Bronchial epithelial cell (primary cell): ENCODE data around the gene FBXO24. TPM values are rescaled to one million over a fixed set of nuclear protein-coding genes. Genes with fewer than 3 reads are reported as not detected.
A peak's percentile ranks its signal among the peaks of the same experiment; 100 is the strongest.

ENCODE experiments used
- DNase-seq: peaks from one replicate; pipeline ENCODE4 v3.0.0-alpha.2; 2010; ENCODE audit warnings: low read depth
- FAIRE-seq: peaks from 2 replicates; lab custom pipeline; 2011; peaks lifted over from hg19 to GRCh38; lab: Jason Lieb, UNC
- H3K27me3 ChIP-seq: 2 replicates; pipeline ENCODE4 v1.5.1; 2011; ENCODE audit warnings: low read length; ENCODE audit not compliant: control insufficient read depth, insufficient read depth
- H3K36me3 ChIP-seq: 2 replicates; pipeline ENCODE4 v1.5.1; 2011; ENCODE audit warnings: low read length; ENCODE audit not compliant: control insufficient read depth, insufficient read depth
- H3K4me3 ChIP-seq: 2 replicates; pipeline ENCODE4 v1.5.1; 2011; ENCODE audit warnings: mild to moderate bottlenecking, low read depth, low read length, control low read depth
- CTCF ChIP-seq: IDR thresholded peaks from 2 replicates; pipeline ENCODE4 v1.5.1; 2011; ENCODE audit warnings: mild to moderate bottlenecking, moderate library complexity, low read length, control low read depth, inconsistent platforms; ENCODE audit not compliant: insufficient read depth, severe bottlenecking
- total RNA-seq: library from RNA; depleted of rRNA; stranded (reverse); fragments of >200 nt; gene quantifications from 2 replicates; pipeline ENCODE4 v1.2.1, GENCODE V29; 2014

Gene FBXO24
- total RNA-seq, 1 donor from 2014 or later, result 0.53 TPM

- H3K4me3 ChIP-seq, result no peak overlapping the region
- peak; percentile 27 for DNase-seq
- TF ChIP-seq CTCF, result no peak
- no peaks in the 10 kb centered on the region for H3K36me3 ChIP-seq
- peaks cover 5% of the 10 kb centered on the region for H3K27me3 ChIP-seq
- FAIRE-seq, result peak; percentile 84
Measured at GRCh38 chr7:100649826-100650565, 63.9 kb downstream of the FBXO24 start.

Other genes with a start within 250 kb of the FBXO24 start
- gene PILRB, start 228.2 kb upstream of the FBXO24 start, total RNA-seq, result 5.5 and 7.8 TPM in 2 replicates
- gene PILRA, start 212.8 kb upstream of the FBXO24 start, total RNA-seq, result 0.13 TPM in 1 of 2 replicates, not detected in the other
- gene ZCWPW1, start 157.6 kb upstream of the FBXO24 start, total RNA-seq, result 1.3 and 2.0 TPM in 2 replicates
- gene MEPCE, start 156.5 kb upstream of the FBXO24 start, total RNA-seq, result 18.7 and 20.7 TPM in 2 replicates
- 32.8 and 34.2 TPM in 2 replicates for gene PPP1R35, start 149.8 kb upstream of the FBXO24 start, total RNA-seq
- gene SPACDR, start 122.1 kb upstream of the FBXO24 start, total RNA-seq, result 0.38 and 0.53 TPM in 2 replicates
- 7.6 and 12.7 TPM in 2 replicates for gene TSC22D4, start 107.1 kb upstream of the FBXO24 start, total RNA-seq
- gene NYAP1, start 102.4 kb upstream of the FBXO24 start, total RNA-seq, result under 0.01 and 0.64 TPM in 2 replicates
- 1.3 and 2.3 TPM in 2 replicates for gene AGFG2, start 47.1 kb upstream of the FBXO24 start, total RNA-seq
- not detected in 2 replicates for gene SAP25, start 12.4 kb upstream of the FBXO24 start, total RNA-seq
- 3.9 and 8.2 TPM in 2 replicates for gene LRCH4, start 199 bp upstream of the FBXO24 start, total RNA-seq
- 0.38 and 0.53 TPM in 2 replicates for gene PCOLCE, start 16.0 kb downstream of the FBXO24 start, total RNA-seq
- 1.8 and 1.9 TPM in 2 replicates for gene MOSPD3, start 26.2 kb downstream of the FBXO24 start, total RNA-seq
- 0.13 TPM in 1 of 2 replicates, not detected in the other for gene TFR2, start 55.2 kb downstream of the FBXO24 start, total RNA-seq
- gene ACTL6B, start 70.1 kb downstream of the FBXO24 start, total RNA-seq, result not detected in 2 replicates
- gene GNB2, start 87.4 kb downstream of the FBXO24 start, total RNA-seq, result 66.1 and 88.7 TPM in 2 replicates
- 9.9 and 14.2 TPM in 2 replicates for gene GIGYF1, start 107.9 kb downstream of the FBXO24 start, total RNA-seq
- 33.8 and 40.8 TPM in 2 replicates for gene POP7, start 119.8 kb downstream of the FBXO24 start, total RNA-seq
- gene EPO, start 134.1 kb downstream of the FBXO24 start, total RNA-seq, result not detected in 2 replicates
- gene ZAN, start 147.3 kb downstream of the FBXO24 start, total RNA-seq, result not detected in 2 replicates
- gene EPHB4, start 241.2 kb downstream of the FBXO24 start, total RNA-seq, result 104 and 153 TPM in 2 replicates